Activated CD4-positive, alpha-beta T cell treated with anti-CD3 and anti-CD28 coated beads, Interleukin-2, amount 10 ng/mL, durations not matched to agents 7 days and 5 days (primary cell): Measurements from ENCODE around the gene PRRX2. TPM values are rescaled to one million over a fixed set of nuclear protein-coding genes. Genes with fewer than 3 reads are reported as not detected.
"Not testable (repeated sequence)": the region's sequence is repeated elsewhere in the genome, so short reads cannot be mapped to it uniquely, and the experiment has no call there.

Experiments
- CTCF ChIA-PET: fragments of 350-600 bp; sonication (Branson Sonifier 250); formaldehyde crosslinking; loops from one replicate; lab custom pipeline; 2021; ENCODE audit warnings: antibody characterized with exemption; lab: Charles Lee
- POLR2A ChIA-PET: fragments of 350-600 bp; sonication (Branson Sonifier 250); formaldehyde crosslinking; loops from one replicate; lab custom pipeline; 2021; ENCODE audit warnings: antibody characterized with exemption; lab: Charles Lee
- DNase-seq: peaks from one replicate; pipeline ENCODE4 v3.0.0-alpha.2; 2020
- H3K27ac Mint-ChIP-seq: one replicate; pipeline ENCODE4 v1.8.0; 2021; ENCODE audit warnings: mild to moderate bottlenecking, moderate library complexity, mixed read lengths
- H3K27me3 Mint-ChIP-seq: one replicate; pipeline ENCODE4 v1.8.0; 2021; ENCODE audit warnings: mixed read lengths
- H3K36me3 Mint-ChIP-seq: one replicate; pipeline ENCODE4 v1.8.0; 2021; ENCODE audit warnings: low read depth, mixed read lengths
- H3K4me1 Mint-ChIP-seq: one replicate; pipeline ENCODE4 v1.8.0; 2021; ENCODE audit warnings: mixed read lengths
- H3K4me3 Mint-ChIP-seq: one replicate; pipeline ENCODE4 v1.8.0; 2021; ENCODE audit warnings: mild to moderate bottlenecking, moderate library complexity, mixed read lengths
- H3K9me3 Mint-ChIP-seq: one replicate; pipeline ENCODE4 v1.8.0; 2021; ENCODE audit warnings: mixed read lengths
- total RNA-seq, 2 experiments: library from RNA; stranded (reverse); gene quantifications; one replicate each; pipeline ENCODE4 v1.2.3, GENCODE V29; 2021

PRRX2 gene
- total RNA-seq, 2 experiments from 2014 or later: 0.15 TPM; not detected in 1

DNA sequence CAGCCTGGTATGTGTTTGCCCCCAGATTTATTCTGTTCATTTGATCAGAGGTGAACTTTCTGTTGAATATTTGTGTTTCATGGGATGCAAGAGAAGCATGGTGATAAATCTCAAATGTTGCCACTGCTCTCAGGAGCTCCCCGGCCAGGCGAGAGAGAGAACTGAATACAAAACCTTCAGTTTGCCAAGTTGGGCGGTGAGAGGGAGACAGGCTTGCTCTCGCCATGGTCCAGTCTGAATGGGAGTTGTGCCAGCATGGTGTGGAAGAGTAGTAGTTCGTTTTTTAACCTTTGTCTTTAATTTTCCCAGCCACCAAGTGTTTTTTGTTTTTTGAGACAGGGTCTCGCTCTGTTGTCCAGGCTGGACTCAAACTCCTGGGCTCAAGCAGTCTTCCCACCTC, 36.7 kb upstream of the PRRX2 start:
- Mint-ChIP-seq H3K4me3 (no peak overlapping the region), H3K36me3 (peaks cover 13% of the 10 kb centered on the region), H3K4me1 (peaks cover 63% of the 10 kb centered on the region), H3K27me3 (no peaks in the 10 kb centered on the region), H3K27ac (no peak overlapping the region), H3K9me3 (no peaks in the 10 kb centered on the region)
- ChIA-PET POLR2A (no interaction called here), CTCF (interaction anchor here (0.6 to 1.9 kb wide), 4 partner anchors 10 to 486 kb away, joined by 3 to 5 read pairs (median 3); no protein-coding TSS in a partner anchor)
- DNase-seq: no peak

DNA sequence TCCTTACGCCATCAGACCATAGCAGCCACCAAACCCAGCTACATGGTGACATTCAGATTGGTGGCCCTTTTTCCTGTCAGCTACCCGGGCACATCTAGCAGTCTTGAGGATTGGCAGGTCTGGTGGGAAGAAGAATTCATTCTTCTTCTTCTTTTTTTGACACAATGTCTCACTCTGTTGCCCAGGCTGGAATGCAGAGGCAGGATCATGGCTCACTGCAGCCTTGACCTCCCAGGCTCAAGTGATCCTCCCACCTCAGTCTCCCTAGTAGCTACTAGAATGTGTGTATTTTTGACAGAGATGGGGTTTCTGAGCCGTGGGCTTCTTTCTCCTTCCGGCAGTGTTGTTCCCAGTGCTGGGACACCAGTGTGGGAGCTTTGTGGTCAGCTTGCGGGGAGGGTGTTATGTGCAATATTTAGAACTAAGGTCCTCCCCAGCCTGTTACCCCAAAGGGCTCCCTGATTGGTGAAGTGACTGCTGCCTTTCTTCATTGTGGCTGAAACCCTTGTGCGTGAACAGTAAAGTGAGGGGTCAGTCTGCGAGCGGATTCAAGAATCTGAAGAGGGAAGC, 36.1 kb upstream of the PRRX2 start:
- POLR2A ChIA-PET: no interaction called here
- Mint-ChIP-seq H3K27ac (no peak overlapping the region), H3K36me3 (peaks cover 17% of the 10 kb centered on the region), H3K27me3 (no peaks in the 10 kb centered on the region), H3K4me1 (peaks cover 58% of the 10 kb centered on the region), H3K9me3 (no peaks in the 10 kb centered on the region), H3K4me3 (no peak overlapping the region)
- DNase-seq: no peak
- CTCF ChIA-PET: interaction anchor here (0.6 to 2.1 kb wide), 5 partner anchors 10 to 486 kb away, joined by 3 to 7 read pairs (median 3); partner anchors contain the start of gene ASB6

DNA sequence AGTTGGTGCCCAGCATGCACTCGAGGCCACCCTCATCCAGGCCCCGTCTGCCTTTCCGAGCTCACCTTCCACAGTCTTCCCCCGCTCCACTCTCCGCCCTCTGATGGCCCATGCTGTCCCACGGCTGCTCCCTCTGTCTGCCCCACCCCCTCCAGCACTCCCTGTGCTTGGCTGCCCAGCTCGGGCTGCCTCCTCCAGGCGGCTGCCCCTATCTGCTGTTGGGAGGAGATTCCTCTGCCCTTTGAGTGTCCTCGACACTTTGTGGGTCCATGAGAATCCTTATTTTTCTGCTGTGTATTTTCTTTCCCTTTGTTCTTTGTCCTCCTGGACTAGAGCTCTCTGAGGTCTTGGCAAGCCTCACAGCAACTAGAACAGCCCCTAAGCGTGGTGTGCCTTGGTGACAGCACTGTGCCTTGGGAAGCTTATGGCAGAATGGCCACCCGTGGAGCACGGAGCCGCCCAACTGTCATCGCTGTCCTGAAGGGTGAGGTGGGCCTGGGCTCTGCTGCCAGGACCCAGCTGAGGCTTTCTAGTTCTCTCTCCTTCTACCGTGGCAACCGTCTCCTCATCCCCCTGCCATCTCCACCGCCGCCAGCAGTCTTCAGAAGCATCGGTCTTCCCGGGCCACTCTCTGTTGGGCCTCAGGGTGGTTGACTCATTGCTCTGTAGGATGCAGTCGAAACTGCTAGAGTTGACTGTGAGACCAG, 34.3 kb upstream of the PRRX2 start:
- CTCF ChIA-PET: interaction anchor here (1.3 to 2.1 kb wide), 2 partner anchors 10 to 488 kb away, joined by 5 to 7 read pairs; partner anchors contain the start of gene ASB6
- H3K4me3 Mint-ChIP-seq: no peak overlapping the region
- H3K27me3 Mint-ChIP-seq: no peaks in the 10 kb centered on the region
- no peaks in the 10 kb centered on the region for H3K9me3 Mint-ChIP-seq
- H3K27ac Mint-ChIP-seq: no peak overlapping the region
- peaks cover 47% of the 10 kb centered on the region for H3K4me1 Mint-ChIP-seq
- POLR2A ChIA-PET: no interaction called here
- H3K36me3 Mint-ChIP-seq: peaks cover 29% of the 10 kb centered on the region
- DNase-seq: no peak

- H3K27me3 Mint-ChIP-seq: no peaks in the 10 kb centered on the region
- ChIA-PET CTCF (interaction anchor here (2.1 kb wide), 1 partner anchor 10 kb away, joined by 7 read pairs; the partner anchor contains the start of gene ASB6), POLR2A (no interaction called here)
- peaks cover 29% of the 10 kb centered on the region for H3K36me3 Mint-ChIP-seq
- no peak overlapping the region for H3K27ac Mint-ChIP-seq
- H3K4me1 Mint-ChIP-seq: peaks cover 47% of the 10 kb centered on the region
- no peak for DNase-seq
- H3K9me3 Mint-ChIP-seq: no peaks in the 10 kb centered on the region
- H3K4me3 Mint-ChIP-seq: no peak overlapping the region
Measured at GRCh38 chr9:129631674-129632129, 33.7 kb upstream of the PRRX2 start.

DNA sequence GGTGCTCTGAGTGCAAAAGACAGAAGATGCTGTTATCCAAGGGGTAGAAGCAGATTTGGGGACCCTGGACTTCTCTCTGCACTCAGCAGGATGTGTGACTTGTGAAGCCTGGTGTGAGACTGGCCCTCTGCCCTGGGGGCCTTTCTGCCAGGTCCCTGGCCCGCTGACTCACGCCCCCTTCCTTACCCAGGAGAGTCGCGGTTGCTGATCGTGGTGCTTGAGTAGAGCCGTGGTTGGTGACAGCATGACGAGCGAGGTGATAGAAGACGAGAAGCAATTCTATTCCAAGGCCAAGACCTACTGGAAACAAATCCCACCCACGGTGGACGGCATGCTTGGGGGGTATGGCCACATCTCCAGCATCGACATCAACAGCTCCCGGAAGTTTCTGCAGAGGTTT, 33.0 kb upstream of the PRRX2 start:
- ChIA-PET CTCF (no interaction called here), POLR2A (no interaction called here)
- H3K36me3 Mint-ChIP-seq: peaks cover 26% of the 10 kb centered on the region
- H3K9me3 Mint-ChIP-seq: no peaks in the 10 kb centered on the region
- H3K4me1 Mint-ChIP-seq: peaks cover 40% of the 10 kb centered on the region
- no peaks in the 10 kb centered on the region for H3K27me3 Mint-ChIP-seq
- H3K4me3 Mint-ChIP-seq: no peak overlapping the region
- H3K27ac Mint-ChIP-seq: no peak overlapping the region
- DNase-seq: no peak

GRCh38 chr9:129633207-129633606, 32.2 kb upstream of the PRRX2 start:
- Mint-ChIP-seq H3K9me3 (no peaks in the 10 kb centered on the region), H3K4me3 (no peak overlapping the region), H3K4me1 (peaks cover 32% of the 10 kb centered on the region), H3K27me3 (no peaks in the 10 kb centered on the region), H3K36me3 (peaks cover 25% of the 10 kb centered on the region), H3K27ac (no peak overlapping the region)
- DNase-seq: no peak
- POLR2A ChIA-PET: no interaction called here
- CTCF ChIA-PET: interaction anchor here (0.6 kb wide), 1 partner anchor 9 kb away, joined by 3 read pairs; no protein-coding TSS in a partner anchor

DNA sequence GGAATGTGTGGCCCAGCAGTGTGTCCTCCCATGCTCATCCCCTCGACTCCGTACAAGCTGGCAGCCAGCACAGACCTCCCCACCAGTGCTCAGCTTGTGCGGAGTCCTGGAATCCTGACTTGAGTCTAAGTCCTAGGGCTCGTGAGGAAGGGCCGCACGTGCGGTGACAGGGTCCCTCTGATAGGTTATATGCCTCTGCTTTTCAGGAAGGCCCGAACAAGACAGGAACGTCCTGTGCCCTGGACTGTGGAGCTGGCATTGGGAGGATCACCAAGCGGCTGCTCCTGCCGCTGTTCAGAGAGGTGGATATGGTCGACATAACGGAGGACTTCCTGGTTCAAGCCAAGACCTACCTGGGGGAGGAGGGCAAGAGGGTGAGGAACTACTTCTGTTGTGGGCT, 31.6 kb upstream of the PRRX2 start:
- Mint-ChIP-seq H3K4me1 (peaks cover 29% of the 10 kb centered on the region), H3K9me3 (no peaks in the 10 kb centered on the region), H3K27ac (no peak overlapping the region), H3K4me3 (no peak overlapping the region), H3K36me3 (peaks cover 28% of the 10 kb centered on the region), H3K27me3 (no peaks in the 10 kb centered on the region)
- POLR2A ChIA-PET: no interaction called here
- no peak for DNase-seq
- CTCF ChIA-PET: interaction anchor here (0.6 kb wide), 1 partner anchor 9 kb away, joined by 3 read pairs; no protein-coding TSS in a partner anchor

DNA sequence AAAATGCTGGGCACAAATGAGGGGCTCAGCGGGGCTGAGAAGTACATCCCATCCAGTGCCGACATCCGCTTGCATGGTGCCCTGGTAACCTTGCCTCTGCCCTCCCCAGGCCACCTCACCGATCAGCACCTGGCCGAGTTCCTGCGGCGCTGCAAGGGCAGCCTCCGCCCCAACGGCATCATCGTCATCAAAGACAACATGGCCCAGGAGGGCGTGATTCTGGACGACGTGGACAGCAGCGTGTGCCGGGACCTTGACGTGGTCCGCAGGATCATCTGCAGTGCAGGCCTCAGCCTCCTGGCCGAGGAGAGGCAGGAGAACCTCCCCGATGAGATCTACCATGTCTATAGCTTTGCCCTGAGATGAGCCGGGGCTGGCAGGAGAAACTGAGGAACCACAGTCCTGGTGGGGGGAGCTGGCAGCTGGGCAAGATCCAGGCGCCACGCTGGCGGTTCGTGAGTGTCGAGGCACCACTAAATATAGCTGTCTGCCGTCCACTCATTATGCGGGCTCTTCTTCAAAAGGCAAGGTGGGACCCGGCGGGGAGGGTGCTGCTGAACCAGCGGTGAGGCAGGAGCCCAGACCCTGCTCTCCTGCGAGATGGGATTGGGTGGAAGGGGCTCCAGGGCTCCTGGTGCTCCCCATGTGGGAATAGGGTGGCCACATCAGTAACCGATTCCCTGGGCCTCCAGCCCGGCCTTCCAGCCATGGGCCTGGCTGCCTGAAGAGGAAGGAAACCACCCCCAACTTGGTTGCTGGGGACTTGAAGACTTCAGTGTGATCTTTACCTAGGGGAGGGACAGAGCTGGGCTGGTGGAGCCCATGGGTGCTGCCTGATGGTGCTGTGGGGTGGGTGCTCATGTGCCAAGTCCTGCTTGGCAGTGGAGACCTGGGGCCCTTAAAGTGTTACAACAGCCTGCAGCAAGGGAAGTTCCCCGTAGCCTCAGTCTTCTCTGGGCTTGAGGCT, 30.1 kb upstream of the PRRX2 start:
- Mint-ChIP-seq H3K36me3 (peaks cover 28% of the 10 kb centered on the region), H3K4me1 (peaks cover 25% of the 10 kb centered on the region), H3K9me3 (no peaks in the 10 kb centered on the region), H3K4me3 (no peak overlapping the region), H3K27ac (no peak overlapping the region), H3K27me3 (no peaks in the 10 kb centered on the region)
- no peak for DNase-seq
- POLR2A ChIA-PET: no interaction called here
- CTCF ChIA-PET: interaction anchor here (0.6 kb wide), 1 partner anchor 585 kb away, joined by 4 read pairs; no protein-coding TSS in a partner anchor

DNA sequence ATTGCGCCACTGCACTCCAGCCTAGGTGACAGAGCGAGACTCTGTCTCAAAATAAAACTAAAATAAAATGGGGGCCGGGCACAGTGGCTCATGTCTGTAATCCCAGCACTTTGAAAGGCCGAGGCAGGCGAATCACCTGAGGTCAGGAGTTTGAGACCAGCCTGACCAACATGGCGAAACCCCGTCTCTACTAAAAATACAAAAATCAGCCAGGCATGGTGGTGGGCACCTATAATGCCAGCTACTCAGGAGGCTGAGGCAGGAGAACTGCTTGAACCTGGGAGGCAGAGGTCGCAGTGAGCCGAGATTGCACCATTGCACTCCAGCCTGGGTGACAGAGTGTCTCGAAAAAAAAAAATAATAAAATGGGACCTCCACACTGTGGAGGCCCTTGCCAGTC, 29.1 kb upstream of the PRRX2 start:
- H3K9me3 Mint-ChIP-seq, H3K27me3 Mint-ChIP-seq, DNase-seq, H3K4me3 Mint-ChIP-seq, H3K27ac Mint-ChIP-seq, POLR2A ChIA-PET: not testable (repeated sequence)
- Mint-ChIP-seq H3K36me3 (peaks cover 28% of the 10 kb centered on the region), H3K4me1 (peaks cover 25% of the 10 kb centered on the region)
- CTCF ChIA-PET: interaction anchor here (0.6 kb wide), 1 partner anchor 584 kb away, joined by 4 read pairs; no protein-coding TSS in a partner anchor

GRCh38 chr9:129637102-129637501, 28.3 kb upstream of the PRRX2 start:
- H3K9me3 Mint-ChIP-seq: no peaks in the 10 kb centered on the region
- H3K4me1 Mint-ChIP-seq: peaks cover 20% of the 10 kb centered on the region
- ChIA-PET POLR2A (no interaction called here), CTCF (interaction anchor here (2.5 kb wide), 1 partner anchor 13 kb away, joined by 13 read pairs; no protein-coding TSS in a partner anchor)
- H3K27ac Mint-ChIP-seq: no peak overlapping the region
- H3K27me3 Mint-ChIP-seq: no peaks in the 10 kb centered on the region
- no peak overlapping the region for H3K4me3 Mint-ChIP-seq
- H3K36me3 Mint-ChIP-seq: peaks cover 28% of the 10 kb centered on the region
- DNase-seq: no peak

- Mint-ChIP-seq H3K9me3 (no peaks in the 10 kb centered on the region), H3K27ac (peak overlapping the region; percentile 4), H3K4me1 (peaks cover 22% of the 10 kb centered on the region), H3K27me3 (no peaks in the 10 kb centered on the region), H3K36me3 (peaks cover 28% of the 10 kb centered on the region), H3K4me3 (no peak overlapping the region)
- CTCF ChIA-PET: interaction anchor here (0.6 to 2.5 kb wide), 2 partner anchors 13 to 100 kb away, joined by 3 to 13 read pairs; no protein-coding TSS in a partner anchor
- POLR2A ChIA-PET: no interaction called here
- DNase-seq: no peak
Measured at GRCh38 chr9:129637673-129638439, 27.6 kb upstream of the PRRX2 start.
